ENCODE data around the gene PAPOLB. TPM values are rescaled to one million over a fixed set of nuclear protein-coding genes. Genes with fewer than 3 reads are reported as not detected.

Gene PAPOLB
- total RNA-seq (2022; extraction: Qiagen RNA extraction; ENCODE audit: low read depth), result not detected in 5 replicates

GRCh38 chr7:4861673-4862072 is at the start of gene PAPOLB:
Gene PAPOLB, minus strand, starts transcription at chr7:4862030. Its CDS starts 220 bp downstream, at chr7:4861810.

GRCh38 chr7:4883372-4884144 is 21.7 kb upstream of the PAPOLB start, which contains the start of gene RADIL:
Gene RADIL, minus strand, starts transcription at chr7:4883716. Its CDS starts 5,577 bp downstream, at chr7:4878139.

Other genes with a start within 250 kb of the PAPOLB start
- gene FOXK1, start 179.7 kb downstream of the PAPOLB start, total RNA-seq (2022; extraction: Qiagen RNA extraction; ENCODE audit: low read depth), result 10.0 to 13.1 TPM (median 12.6 TPM) in 5 replicates
- 21.4 to 39.7 TPM (median 34.8 TPM) in 5 replicates for gene AP5Z1, start 86.4 kb downstream of the PAPOLB start, total RNA-seq (2022; extraction: Qiagen RNA extraction; ENCODE audit: low read depth)
- 1.4 to 3.0 TPM (median 2.2 TPM) in 5 replicates for gene RADIL, start 21.7 kb upstream of the PAPOLB start, total RNA-seq (2022; extraction: Qiagen RNA extraction; ENCODE audit: low read depth)
- not detected in 5 replicates for gene MMD2, start 97.2 kb upstream of the PAPOLB start, total RNA-seq (2022; extraction: Qiagen RNA extraction; ENCODE audit: low read depth)
- gene RBAK, start 183.8 kb upstream of the PAPOLB start, total RNA-seq (2022; extraction: Qiagen RNA extraction; ENCODE audit: low read depth), result 4.3 to 7.3 TPM (median 6.1 TPM) in 5 replicates